Type B pancreatic cell (in vitro differentiated cells): ENCODE results near the gene FBXO34. TPM values are rescaled to one million over a fixed set of nuclear protein-coding genes. Genes with fewer than 3 reads are reported as not detected.

Experiments
- DNase-seq: peaks from one replicate; pipeline ENCODE4 v3.0.0; 2021; ENCODE audit warnings: mixed read lengths; ENCODE audit not compliant: unreplicated experiment; ENCODE audit errors: extremely low spot score
- H3K27ac Mint-ChIP-seq: 2 replicates; pipeline ENCODE4 v1.8.0; 2021; ENCODE audit warnings: mild to moderate bottlenecking, mixed read lengths
- H3K27me3 Mint-ChIP-seq: 2 replicates; pipeline ENCODE4 v1.8.0; 2021; ENCODE audit warnings: mixed read lengths
- H3K36me3 Mint-ChIP-seq: 2 replicates; pipeline ENCODE4 v1.8.0; 2021; ENCODE audit warnings: mixed read lengths
- H3K4me1 Mint-ChIP-seq: one replicate; pipeline ENCODE4 v1.8.0; 2021; ENCODE audit warnings: mixed read lengths; ENCODE audit not compliant: unreplicated experiment
- H3K4me3 Mint-ChIP-seq: 2 replicates; pipeline ENCODE4 v1.8.0; 2021; ENCODE audit warnings: mild to moderate bottlenecking, mixed read lengths
- H3K9me3 Mint-ChIP-seq: 2 replicates; pipeline ENCODE4 v1.8.0; 2021; ENCODE audit warnings: mixed read lengths
- total RNA-seq: library from RNA; stranded (reverse); gene quantifications from 2 replicates; pipeline ENCODE4 v1.2.1, GENCODE V29; 2021; ENCODE audit warnings: low replicate concordance
- TF ChIP-seq, protein P1 (sequence below): fragments of 200-600 bp; sonication (generic); conservative IDR thresholded peaks from 2 replicates; pipeline ENCODE4 v1.5.0; 2021; ENCODE audit warnings: antibody characterized with exemption, mild to moderate bottlenecking

FBXO34 gene
- total RNA-seq, 1 donor from 2014 or later: 25.2 TPM

DNA sequence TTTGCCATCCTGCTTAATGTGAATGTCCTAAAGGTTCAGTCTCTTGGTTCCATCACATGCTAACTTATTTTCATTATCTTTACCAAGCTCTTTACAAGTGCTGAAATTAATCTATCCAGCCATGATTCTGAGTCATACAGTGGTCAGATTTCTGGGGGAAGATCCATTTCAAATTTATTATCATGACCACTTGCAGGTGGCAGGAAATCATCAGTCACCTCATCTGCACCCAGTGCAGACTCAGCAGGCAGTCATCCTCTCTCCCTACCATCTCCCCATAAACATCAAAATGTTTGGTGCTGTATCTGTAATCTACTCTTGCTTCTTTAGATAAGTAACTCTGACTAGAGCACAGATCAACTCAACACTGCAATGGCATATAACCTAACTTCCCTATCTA lies 116.9 kb downstream of the FBXO34 start:
- DNase-seq: no peak
- Mint-ChIP-seq H3K4me3 (no peak overlapping the region), H3K4me1 (no peaks in the 10 kb centered on the region), H3K27ac (no peak overlapping the region), H3K9me3 (no peaks in the 10 kb centered on the region), H3K36me3 (peaks cover 14% of the 10 kb centered on the region), H3K27me3 (no peaks in the 10 kb centered on the region)
- TF ChIP-seq, protein P1, sequence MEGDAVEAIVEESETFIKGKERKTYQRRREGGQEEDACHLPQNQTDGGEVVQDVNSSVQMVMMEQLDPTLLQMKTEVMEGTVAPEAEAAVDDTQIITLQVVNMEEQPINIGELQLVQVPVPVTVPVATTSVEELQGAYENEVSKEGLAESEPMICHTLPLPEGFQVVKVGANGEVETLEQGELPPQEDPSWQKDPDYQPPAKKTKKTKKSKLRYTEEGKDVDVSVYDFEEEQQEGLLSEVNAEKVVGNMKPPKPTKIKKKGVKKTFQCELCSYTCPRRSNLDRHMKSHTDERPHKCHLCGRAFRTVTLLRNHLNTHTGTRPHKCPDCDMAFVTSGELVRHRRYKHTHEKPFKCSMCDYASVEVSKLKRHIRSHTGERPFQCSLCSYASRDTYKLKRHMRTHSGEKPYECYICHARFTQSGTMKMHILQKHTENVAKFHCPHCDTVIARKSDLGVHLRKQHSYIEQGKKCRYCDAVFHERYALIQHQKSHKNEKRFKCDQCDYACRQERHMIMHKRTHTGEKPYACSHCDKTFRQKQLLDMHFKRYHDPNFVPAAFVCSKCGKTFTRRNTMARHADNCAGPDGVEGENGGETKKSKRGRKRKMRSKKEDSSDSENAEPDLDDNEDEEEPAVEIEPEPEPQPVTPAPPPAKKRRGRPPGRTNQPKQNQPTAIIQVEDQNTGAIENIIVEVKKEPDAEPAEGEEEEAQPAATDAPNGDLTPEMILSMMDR: no peak

DNA sequence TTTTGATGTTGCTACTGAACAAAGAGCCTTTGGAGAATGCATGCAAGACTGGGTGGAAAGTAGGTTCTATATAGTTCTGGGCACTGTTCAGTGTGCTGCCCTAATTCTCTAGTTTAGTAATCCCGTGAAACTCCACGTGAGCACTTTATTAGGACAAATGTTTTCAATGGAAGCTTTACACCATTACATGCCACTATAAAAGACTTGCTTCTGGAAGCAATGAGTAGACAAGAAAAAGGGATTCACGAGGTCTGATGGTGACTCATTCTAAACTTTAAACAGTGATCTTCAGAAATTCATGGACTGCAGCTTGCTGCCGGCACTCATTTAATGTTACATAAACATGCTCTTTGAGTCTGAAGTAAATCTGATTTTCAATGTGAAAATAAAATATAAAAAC lies 118.1 kb downstream of the FBXO34 start:
- no peak overlapping the region for H3K27ac Mint-ChIP-seq
- TF ChIP-seq, protein P1: no peak
- H3K36me3 Mint-ChIP-seq: peaks cover 14% of the 10 kb centered on the region
- no peaks in the 10 kb centered on the region for H3K4me1 Mint-ChIP-seq
- no peak for DNase-seq
- H3K4me3 Mint-ChIP-seq: no peak overlapping the region
- H3K9me3 Mint-ChIP-seq: no peaks in the 10 kb centered on the region
- H3K27me3 Mint-ChIP-seq: no peaks in the 10 kb centered on the region

DNA sequence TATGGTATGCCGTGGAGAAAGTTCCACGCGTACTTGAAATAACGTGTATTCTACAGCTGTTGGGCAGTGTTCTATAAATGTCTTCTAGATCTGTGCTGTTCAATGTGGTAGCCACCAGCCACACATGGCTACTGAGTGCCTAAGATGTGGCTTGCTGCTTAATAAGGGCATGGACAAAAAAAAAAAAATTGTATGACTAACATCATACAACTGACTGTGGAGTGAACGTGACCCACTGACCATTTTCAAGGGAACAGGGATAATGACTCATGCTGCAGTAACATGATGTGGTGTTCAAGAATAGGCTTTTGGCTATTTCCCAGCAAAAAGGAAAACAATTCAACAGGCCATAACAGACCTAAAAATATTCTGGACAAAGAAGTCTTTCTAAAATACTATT lies 127.5 kb downstream of the FBXO34 start:
- H3K9me3 Mint-ChIP-seq: no peaks in the 10 kb centered on the region
- H3K27me3 Mint-ChIP-seq: no peaks in the 10 kb centered on the region
- no peak overlapping the region for H3K4me3 Mint-ChIP-seq
- H3K27ac Mint-ChIP-seq: no peak overlapping the region
- no peaks in the 10 kb centered on the region for H3K4me1 Mint-ChIP-seq
- TF ChIP-seq, protein P1: no peak
- no peak for DNase-seq
- H3K36me3 Mint-ChIP-seq: peaks cover 5% of the 10 kb centered on the region

DNA sequence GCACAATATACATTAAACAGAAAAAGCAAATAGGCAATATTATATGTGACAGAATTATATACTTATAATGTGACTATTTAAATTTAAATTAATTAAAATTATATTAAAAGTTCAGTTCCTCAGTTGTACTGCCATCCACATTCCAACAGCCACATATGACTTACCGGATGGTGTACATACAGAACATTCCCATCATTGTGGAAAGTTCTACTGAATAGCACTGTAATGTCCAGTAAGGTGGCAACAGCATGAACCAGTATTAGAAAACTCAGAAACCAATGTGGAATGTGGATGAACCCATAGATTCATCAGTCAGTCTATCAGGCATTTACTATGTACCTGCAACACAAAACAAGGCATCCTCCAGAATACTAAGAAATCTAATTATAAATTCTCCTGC lies 128.0 kb downstream of the FBXO34 start:
- H3K9me3 Mint-ChIP-seq: no peaks in the 10 kb centered on the region
- H3K36me3 Mint-ChIP-seq: peaks cover 5% of the 10 kb centered on the region
- no peak for DNase-seq
- TF ChIP-seq, protein P1: no peak
- H3K4me3 Mint-ChIP-seq: no peak overlapping the region
- no peaks in the 10 kb centered on the region for H3K4me1 Mint-ChIP-seq
- no peaks in the 10 kb centered on the region for H3K27me3 Mint-ChIP-seq
- H3K27ac Mint-ChIP-seq: no peak overlapping the region

DNA sequence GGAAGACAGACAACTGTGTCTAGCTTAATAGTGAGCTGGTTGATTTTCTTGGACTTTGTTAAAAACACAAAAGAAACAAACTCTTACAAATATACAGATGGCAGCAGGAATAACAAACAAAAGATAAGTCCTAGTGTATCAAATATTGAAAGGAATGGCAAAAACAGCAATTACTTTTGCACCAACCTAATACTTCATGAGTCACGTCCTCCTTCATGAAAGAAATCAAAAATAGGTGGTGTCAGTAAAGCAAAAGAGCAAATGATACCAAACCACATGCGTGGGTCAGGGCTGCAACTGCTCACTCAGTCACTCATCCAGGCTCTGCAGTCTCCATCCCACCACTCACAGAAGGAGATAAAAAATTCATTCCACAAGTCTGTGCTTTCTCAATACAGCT lies 128.6 kb downstream of the FBXO34 start:
- H3K36me3 Mint-ChIP-seq: peaks cover 5% of the 10 kb centered on the region
- no peak overlapping the region for H3K27ac Mint-ChIP-seq
- no peak overlapping the region for H3K4me3 Mint-ChIP-seq
- TF ChIP-seq, protein P1: no peak
- DNase-seq: no peak
- H3K4me1 Mint-ChIP-seq: no peaks in the 10 kb centered on the region
- no peaks in the 10 kb centered on the region for H3K9me3 Mint-ChIP-seq
- no peaks in the 10 kb centered on the region for H3K27me3 Mint-ChIP-seq

DNA sequence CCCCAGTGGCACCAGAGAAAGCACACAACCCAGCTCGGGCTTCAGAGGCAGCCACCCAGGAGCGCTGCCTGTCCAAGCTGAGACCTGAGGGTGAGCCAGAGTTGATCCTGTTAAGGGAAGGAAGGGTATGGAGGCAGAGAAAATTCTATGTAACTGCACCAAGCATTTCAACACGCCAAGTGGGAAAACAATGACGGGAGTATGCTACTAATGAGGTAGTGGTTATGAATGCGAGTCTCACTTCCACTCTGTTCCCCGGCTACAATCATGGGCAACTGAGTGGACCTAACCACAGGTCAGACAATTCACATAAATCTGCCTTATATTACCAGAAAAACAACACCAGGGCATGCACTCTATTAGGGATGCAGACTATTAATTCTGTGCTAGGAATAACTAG lies 130.5 kb downstream of the FBXO34 start:
- no peaks in the 10 kb centered on the region for H3K9me3 Mint-ChIP-seq
- DNase-seq: no peak
- H3K27me3 Mint-ChIP-seq: no peaks in the 10 kb centered on the region
- no peaks in the 10 kb centered on the region for H3K4me1 Mint-ChIP-seq
- H3K36me3 Mint-ChIP-seq: no peaks in the 10 kb centered on the region
- TF ChIP-seq, protein P1: no peak
- no peak overlapping the region for H3K4me3 Mint-ChIP-seq
- no peak overlapping the region for H3K27ac Mint-ChIP-seq
